GM19023 (cell line): ENCODE data around the gene SMIM44.
"Not testable (repeated sequence)": the region's sequence is repeated elsewhere in the genome, so short reads cannot be mapped to it uniquely, and the experiment has no call there.

Experiments
- ATAC-seq: cut with Tn5 transposase; IDR thresholded peaks from one replicate; pipeline ENCODE4 v1.9.1; 2021; ENCODE audit warnings: mild to moderate bottlenecking, moderate library complexity; ENCODE audit not compliant: unreplicated experiment

SMIM44 gene

GRCh38 chr19:3459089-3459881 lies 24.0 kb downstream of the SMIM44 start:
- no peak for ATAC-seq

- ATAC-seq, result no peak
Measured at GRCh38 chr19:3458229-3459088, 24.8 kb downstream of the SMIM44 start.

DNA sequence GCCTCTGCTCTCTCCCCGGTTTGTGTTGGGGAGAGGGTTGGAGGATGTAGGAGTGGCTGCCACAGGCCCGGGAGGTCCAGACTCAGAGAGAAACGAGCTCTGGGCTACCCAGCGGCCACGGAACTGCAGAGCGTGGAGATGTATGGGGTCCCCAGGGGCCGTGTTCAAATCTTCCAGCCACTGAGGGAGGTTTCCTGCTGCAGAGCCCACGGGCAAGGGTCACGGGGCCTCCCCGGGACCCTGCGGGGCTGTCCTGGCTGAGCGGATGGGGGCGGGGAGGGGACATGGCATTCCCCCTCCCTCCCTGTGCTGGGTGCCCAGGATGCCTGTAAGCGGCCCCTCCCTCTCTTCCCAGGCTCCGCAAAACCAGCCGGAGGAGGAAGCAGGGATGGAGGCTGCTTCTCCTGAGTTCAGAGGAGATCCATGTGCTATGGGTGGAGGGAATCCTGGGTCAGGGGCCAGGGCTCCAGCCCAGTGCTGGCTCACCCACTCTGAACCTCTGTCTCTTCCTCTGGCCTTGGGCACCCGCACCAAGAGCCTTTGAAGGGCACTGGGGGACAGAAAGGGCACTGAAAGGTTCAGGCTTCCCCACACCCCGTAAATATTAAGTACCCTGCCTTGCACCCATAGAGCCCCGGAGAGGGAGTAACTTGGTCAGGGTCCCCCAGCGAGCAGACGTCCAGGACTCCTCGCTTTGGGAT lies 25.6 kb downstream of the SMIM44 start:
- no peak for ATAC-seq

DNA sequence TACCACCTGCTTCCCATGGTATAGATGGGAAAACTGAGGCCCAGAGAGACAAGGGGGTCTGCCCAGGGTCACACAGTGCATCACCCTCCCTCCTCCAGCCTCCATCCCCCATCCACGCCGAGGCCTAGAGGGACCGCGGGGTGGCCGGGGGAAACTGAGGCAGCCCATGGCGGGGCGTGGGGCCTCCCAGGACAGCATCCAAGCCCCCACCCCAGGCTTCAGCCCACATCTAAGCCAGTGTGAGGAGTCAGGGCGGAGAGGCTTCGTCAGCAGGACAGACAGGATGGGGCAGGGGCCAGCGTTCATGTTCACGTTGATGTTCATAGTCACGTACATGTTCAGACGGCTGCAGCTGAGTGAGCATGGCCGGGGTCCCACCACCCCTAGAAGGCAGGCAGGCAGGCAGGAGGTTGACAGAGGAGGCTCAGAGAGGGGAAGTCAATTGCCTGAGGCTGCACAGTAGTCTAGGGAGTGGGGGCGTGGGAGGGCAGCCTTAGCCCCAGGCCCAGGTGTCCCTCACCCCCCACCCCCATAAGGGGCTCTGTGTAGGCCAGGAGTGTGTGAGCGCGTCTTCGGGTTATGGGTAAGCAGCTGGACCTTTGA lies 26.2 kb downstream of the SMIM44 start:
- no peak for ATAC-seq

GRCh38 chr19:3455960-3456601 lies 27.2 kb downstream of the SMIM44 start:
- ATAC-seq, result no peak

DNA sequence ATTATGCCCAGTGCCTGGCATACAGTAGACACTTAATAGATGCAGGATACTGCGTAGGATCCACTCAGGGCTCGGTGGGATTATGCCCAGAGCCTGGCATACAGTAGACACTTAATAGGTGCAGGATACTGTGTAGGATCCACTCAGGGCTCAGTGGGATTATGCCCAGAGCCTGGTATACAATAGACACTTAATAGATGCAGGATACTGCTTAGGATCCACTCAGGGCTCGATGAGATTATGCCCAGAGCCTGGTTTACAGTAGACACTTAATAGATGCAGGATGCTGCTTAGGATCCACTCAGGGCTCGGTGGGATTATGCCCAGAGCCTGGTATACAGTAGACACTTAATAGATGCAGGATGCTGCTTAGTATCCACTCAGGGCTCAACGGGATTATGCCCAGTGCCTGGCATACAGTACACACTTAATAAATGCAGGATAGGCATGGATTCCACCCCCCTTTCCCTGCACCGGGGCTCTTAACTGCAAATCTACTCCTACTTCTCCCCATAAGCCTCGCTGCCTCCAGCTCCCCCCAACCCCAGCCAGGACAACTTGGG lies 27.8 kb downstream of the SMIM44 start:
- no peak for ATAC-seq

DNA sequence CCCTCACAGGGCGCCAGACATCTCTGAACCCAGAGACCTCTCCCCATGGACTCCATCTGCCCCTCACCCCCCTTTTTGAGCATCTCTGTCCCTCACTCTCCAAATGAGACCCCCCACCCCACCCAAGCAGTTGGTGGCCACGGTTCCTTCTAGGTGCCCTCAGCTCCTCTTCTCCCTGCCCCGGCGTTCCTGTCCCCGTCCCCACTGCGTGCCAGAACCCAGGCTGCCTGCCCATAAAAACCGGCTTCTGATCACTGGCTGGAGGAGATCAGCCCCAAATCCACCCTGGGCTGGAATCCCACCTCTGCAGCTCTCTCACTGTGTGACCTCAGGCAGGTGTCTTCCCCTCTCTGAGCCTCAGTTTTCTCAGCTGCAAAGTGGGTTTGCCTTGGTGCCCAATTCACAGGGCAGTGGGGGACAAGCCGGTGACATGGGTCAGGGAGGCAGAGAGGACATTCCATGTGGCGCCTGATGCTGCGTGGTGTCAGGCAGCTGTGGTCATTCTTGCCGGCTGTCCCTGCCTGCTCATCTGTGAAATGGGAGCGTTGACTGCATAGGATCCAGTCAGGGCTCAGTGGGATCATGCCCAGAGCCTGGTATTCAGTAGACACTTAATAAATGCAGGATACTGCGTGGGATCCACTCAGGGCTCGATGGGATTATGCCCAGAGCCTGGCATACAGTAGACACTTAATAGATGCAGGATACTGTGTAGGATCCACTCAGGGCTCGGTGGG lies 28.4 kb downstream of the SMIM44 start:
- ATAC-seq, result no peak

DNA sequence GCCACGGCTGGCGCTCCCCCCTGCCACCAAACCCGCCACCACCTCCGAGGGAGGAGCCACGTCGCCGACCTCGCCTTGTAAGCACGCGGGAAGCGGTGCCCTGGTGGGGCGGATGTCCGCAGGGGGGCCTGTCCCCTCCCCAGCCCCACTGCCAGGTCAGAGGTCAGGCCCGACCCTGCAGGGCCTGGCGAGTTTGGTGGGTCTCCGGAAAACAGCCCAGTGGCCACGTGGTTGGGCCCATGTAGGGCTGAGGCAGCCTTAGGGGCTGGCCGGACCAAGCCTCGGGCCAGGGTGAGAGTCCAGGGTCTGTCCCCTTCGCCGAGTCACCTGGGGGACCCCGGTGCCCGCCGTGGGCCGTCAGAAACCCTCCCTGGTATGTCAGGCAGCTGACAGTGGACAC lies 29.4 kb downstream of the SMIM44 start:
- no peak for ATAC-seq

- ATAC-seq, result not testable (repeated sequence)
Measured at GRCh38 chr19:3452942-3453214, 30.4 kb downstream of the SMIM44 start.

DNA sequence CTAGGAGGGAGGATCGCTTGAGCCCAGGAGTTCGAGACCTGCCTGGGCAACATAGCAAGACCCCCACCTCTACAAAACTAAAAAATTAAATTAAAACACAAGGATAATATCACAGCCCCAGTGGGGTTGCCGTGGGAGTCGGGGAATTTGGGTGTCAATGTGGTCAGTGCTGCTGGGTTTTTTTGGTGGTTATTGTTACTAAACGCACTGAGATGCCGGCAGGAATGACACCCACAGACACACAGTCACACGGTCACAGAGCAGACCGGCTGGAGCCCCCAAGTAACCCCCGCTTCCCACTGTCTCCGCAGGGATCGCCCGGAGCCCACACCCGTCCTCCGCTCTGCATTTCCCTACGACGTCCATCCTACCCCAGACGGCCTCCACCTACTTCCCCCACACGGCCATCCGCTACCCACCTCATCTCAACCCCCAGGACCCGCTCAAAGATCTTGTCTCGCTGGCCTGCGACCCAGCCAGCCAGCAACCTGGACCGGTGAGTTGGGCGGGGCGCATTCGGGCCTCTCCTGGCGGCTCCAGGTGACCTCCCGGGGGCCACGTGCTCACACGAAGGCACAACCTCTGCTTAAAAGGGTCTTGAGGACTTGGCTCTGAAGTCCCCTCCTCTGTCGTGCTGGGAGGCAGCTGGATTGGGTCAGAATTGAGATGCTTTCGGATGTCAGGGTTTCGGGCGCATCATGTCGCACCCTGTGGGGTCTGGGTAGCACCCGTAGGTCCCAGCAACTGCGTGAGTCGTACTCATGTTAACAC lies 30.9 kb downstream of the SMIM44 start:
- ATAC-seq, result no peak

- no peak for ATAC-seq
Measured at GRCh38 chr19:3451451-3451866, 31.8 kb downstream of the SMIM44 start.

- no peak for ATAC-seq
Measured at GRCh38 chr19:3450796-3451411, 32.3 kb downstream of the SMIM44 start.

- ATAC-seq, result no peak
Measured at GRCh38 chr19:3448616-3449334, 34.5 kb downstream of the SMIM44 start.

GRCh38 chr19:3446657-3447056 lies 36.6 kb downstream of the SMIM44 start:
- not testable (repeated sequence) for ATAC-seq

DNA sequence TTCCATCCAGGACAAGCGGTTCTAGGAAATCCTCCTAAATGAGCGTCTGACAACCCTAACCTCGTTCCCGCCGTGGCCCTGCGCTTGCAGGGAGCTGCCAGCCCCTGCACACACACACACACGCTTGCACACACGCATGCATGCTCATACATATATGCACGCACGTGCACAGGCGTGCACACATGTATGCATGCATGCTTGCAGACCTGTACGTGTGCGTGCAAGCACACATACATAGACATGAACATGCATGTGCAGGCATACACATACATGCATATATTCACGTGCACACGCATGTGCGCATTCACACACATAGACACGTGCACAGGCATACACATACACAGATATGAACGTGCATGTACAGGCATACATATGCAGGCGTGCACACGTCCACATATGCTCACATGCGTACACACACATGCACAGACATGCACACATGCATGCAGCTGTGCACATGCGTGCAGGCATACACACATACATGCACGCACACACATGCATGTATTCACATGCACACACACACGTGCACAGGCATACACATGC lies 38.5 kb downstream of the SMIM44 start:
- no peak for ATAC-seq

- ATAC-seq, result no peak
Measured at GRCh38 chr19:3443840-3444694, 39.2 kb downstream of the SMIM44 start.
